PFSK-1 (cell line): Measurements from ENCODE around the gene FMNL2.

Experiments
- FOXP2 ChIP-seq: optimal IDR thresholded peaks from 2 replicates; pipeline ENCODE3; 2011; ENCODE audit warnings: borderline replicate concordance, control low read depth, inconsistent platforms; ENCODE audit not compliant: insufficient read depth; ENCODE audit errors: extremely low read length, extremely low read depth
- POLR2AphosphoS5 ChIP-seq: IDR thresholded peaks from 2 replicates; pipeline ENCODE4 v1.6.1; 2012; ENCODE audit warnings: low read depth, mild to moderate bottlenecking, control low read depth, low read length, moderate library complexity
- REST ChIP-seq, 2 experiments: IDR thresholded peaks; 2 replicates each; pipeline versions ENCODE4 v1.6.1 to v1.8.0; 2011 to 2012; ENCODE audit warnings: low read depth in 2 of 2, low read length in 2 of 2, control low read depth in 1 of 2, inconsistent platforms in 1 of 2, mild to moderate bottlenecking in 1 of 2, moderate library complexity in 1 of 2; ENCODE audit not compliant: insufficient read depth in 1 of 2
- SIN3A ChIP-seq: IDR thresholded peaks from 2 replicates; pipeline ENCODE4 v1.6.1; 2012; ENCODE audit warnings: mild to moderate bottlenecking, low read length, moderate library complexity, borderline replicate concordance; ENCODE audit not compliant: insufficient read depth
- TAF1 ChIP-seq: IDR thresholded peaks from 2 replicates; pipeline ENCODE4 v1.6.1; 2012; ENCODE audit warnings: low read length, control low read depth, borderline replicate concordance; ENCODE audit not compliant: insufficient read depth

The FMNL2 gene

GRCh38 chr2:152638056-152638455 is 303.1 kb downstream of the FMNL2 start:
- TF ChIP-seq SIN3A: no peak
- TF ChIP-seq FOXP2: no peak
- TF ChIP-seq REST (IDR thresholded peaks at IDR 0.05; ENCODE audit: insufficient read depth in 1 of 2, low read depth in 2 of 2, low read length in 2 of 2): no peak
- TF ChIP-seq POLR2AphosphoS5: no peak
- TF ChIP-seq TAF1: no peak

- TF ChIP-seq TAF1: no peak
- TF ChIP-seq FOXP2: no peak
Measured at GRCh38 chr2:152638590-152638989, 303.6 kb downstream of the FMNL2 start.

GRCh38 chr2:152644189-152644873 is 309.4 kb downstream of the FMNL2 start:
- no peak for TF ChIP-seq POLR2AphosphoS5
- no peak for TF ChIP-seq REST (IDR thresholded peaks at IDR 0.05; ENCODE audit: insufficient read depth in 1 of 2, low read depth in 2 of 2, low read length in 2 of 2)
- TF ChIP-seq TAF1: no peak
- TF ChIP-seq SIN3A: no peak
- no peak for TF ChIP-seq FOXP2

- TF ChIP-seq TAF1 (no peak), FOXP2 (no peak), POLR2AphosphoS5 (no peak), SIN3A (no peak)
Measured at GRCh38 chr2:152646264-152646663, 311.3 kb downstream of the FMNL2 start.

- no peak for TF ChIP-seq TAF1
- no peak for TF ChIP-seq SIN3A
- TF ChIP-seq POLR2AphosphoS5: no peak
- TF ChIP-seq REST (IDR thresholded peaks at IDR 0.05; ENCODE audit: insufficient read depth in 1 of 2, low read depth in 2 of 2, low read length in 2 of 2): no peak
Measured at GRCh38 chr2:152646775-152647174, 311.8 kb downstream of the FMNL2 start.

- no peak for TF ChIP-seq FOXP2
- no peak for TF ChIP-seq SIN3A
- TF ChIP-seq REST (IDR thresholded peaks at IDR 0.05; ENCODE audit: insufficient read depth in 1 of 2, low read depth in 2 of 2, low read length in 2 of 2): no peak
- no peak for TF ChIP-seq POLR2AphosphoS5
- TF ChIP-seq TAF1: no peak
Measured at GRCh38 chr2:152647552-152647951, 312.6 kb downstream of the FMNL2 start.
